GM12878 (cell line): ENCODE data around the gene VPS26A. TPM values are rescaled to one million over a fixed set of nuclear protein-coding genes. Genes with fewer than 3 reads are reported as not detected.

ENCODE experiments used
- ATAC-seq: fragments of 200-7000 bp; cut with Tn5 transposase; 3 replicates; pipeline ENCODE4 v1.9.1; 2020; ENCODE audit warnings: mild to moderate bottlenecking, moderate library complexity
- BruUV-seq: library from RNA; stranded (reverse); fragments of 400-500 nt; replicated peaks from 2 replicates; lab custom pipeline; 2021; lab: Mats Ljungman, UMichigan
- CTCF ChIA-PET: fragments of 300-600 bp; sonication (Branson Sonifier 250); formaldehyde crosslinking; extraction: SDS; loops from one replicate; lab custom pipeline; 2021; ENCODE audit warnings: inconsistent platforms; lab: Yijun Ruan, JAX
- POLR2A ChIA-PET: fragments of 350-600 bp; formaldehyde crosslinking; extraction: SDS; loops from one replicate; lab custom pipeline; 2021; ENCODE audit warnings: inconsistent platforms; lab: Charles Lee
- RAD21 ChIA-PET: fragments of 300-600 bp; sonication (Branson Sonifier 250); formaldehyde crosslinking; loops from one replicate; lab custom pipeline; 2023; ENCODE audit warnings: antibody characterized with exemption; ENCODE audit not compliant: unreplicated experiment; lab: Charles Lee
- SMC1A ChIA-PET: fragments of 300-600 bp; sonication (Branson Sonifier 250); formaldehyde crosslinking; loops from one replicate; lab custom pipeline; 2023; ENCODE audit not compliant: unreplicated experiment, uncharacterized antibody; lab: Charles Lee
- DNase-seq: peaks from one replicate; pipeline ENCODE4 v3.0.0-alpha.2; 2011; ENCODE audit warnings: low read depth, low spot score
- FAIRE-seq: peaks from 3 replicates; lab custom pipeline; 2011; peaks lifted over from hg19 to GRCh38; lab: Jason Lieb, UNC
- H2AFZ ChIP-seq: 2 replicates; pipeline ENCODE4 v1.6.0; 2011; ENCODE audit warnings: low read depth, low read length, control low read depth; ENCODE audit not compliant: control insufficient read depth
- H3K27ac ChIP-seq: 2 replicates; pipeline ENCODE4 v1.5.1; 2011; ENCODE audit warnings: control low read depth; ENCODE audit not compliant: control insufficient read depth, insufficient read depth
- H3K27me3 ChIP-seq, 2 experiments: replicated peaks in 1 of 2; 2 replicates each; pipeline versions ENCODE4 v1.6.0 to v1.6.1; 2011; ENCODE audit warnings: low read length in 1 of 2; ENCODE audit not compliant: control insufficient read depth in 2 of 2, insufficient read depth in 2 of 2
- H3K36me3 ChIP-seq, 2 experiments: 2 replicates each; pipeline ENCODE4 v1.5.1; 2011; ENCODE audit warnings: low read length in 1 of 2; ENCODE audit not compliant: control insufficient read depth in 2 of 2, insufficient read depth in 2 of 2
- H3K4me1 ChIP-seq: 2 replicates; pipeline ENCODE4 v1.6.1; 2011; ENCODE audit warnings: mild to moderate bottlenecking, low read length, moderate library complexity, mixed read lengths; ENCODE audit not compliant: control insufficient read depth, insufficient read depth
- H3K4me2 ChIP-seq: 2 replicates; pipeline ENCODE4 v1.6.0; 2011; ENCODE audit warnings: control low read depth; ENCODE audit not compliant: control insufficient read depth, insufficient read depth
- H3K4me3 ChIP-seq: fragments of 200-600 bp; sonication (generic); 2 replicates; pipeline ENCODE4 v1.5.1; 2016
- H3K79me2 ChIP-seq: 2 replicates; pipeline ENCODE4 v1.6.0; 2011; ENCODE audit warnings: low read length; ENCODE audit not compliant: control insufficient read depth, insufficient read depth
- H3K9ac ChIP-seq: 2 replicates; pipeline ENCODE4 v1.8.0; 2011; ENCODE audit warnings: low read length, control low read depth, mixed read lengths; ENCODE audit not compliant: control insufficient read depth, insufficient read depth
- H3K9me3 ChIP-seq: replicated peaks from 3 replicates; pipeline ENCODE4 v1.5.1; 2011; ENCODE audit warnings: mild to moderate bottlenecking, low read length; ENCODE audit not compliant: control insufficient read depth, insufficient read depth
- H4K20me1 ChIP-seq: 2 replicates; pipeline ENCODE4 v1.6.0; 2011; ENCODE audit not compliant: control insufficient read depth, insufficient read depth
- CBX3 ChIP-seq: fragments of 200-600 bp; sonication (generic); IDR thresholded peaks from 2 replicates; pipeline ENCODE4 v1.6.1; 2016; ENCODE audit warnings: low read depth, borderline replicate concordance
- EGR1 ChIP-seq, 2 experiments: IDR thresholded peaks; 1 replicate in 1 of 2; 2 replicates in 1 of 2; pipeline ENCODE4 v1.6.1; 2011 to 2012; ENCODE audit warnings: low read depth in 2 of 2, low read length in 2 of 2, borderline replicate concordance in 1 of 2, mild to moderate bottlenecking in 1 of 2, moderate library complexity in 1 of 2
- FOXM1 ChIP-seq: IDR thresholded peaks from 2 replicates; pipeline ENCODE4 v1.6.1; 2012; ENCODE audit warnings: low read depth, mild to moderate bottlenecking, inconsistent platforms, low read length, moderate library complexity
- HDAC2 ChIP-seq: fragments of 200-600 bp; sonication (generic); IDR thresholded peaks from 2 replicates; pipeline ENCODE4 v1.6.1; 2017
- LARP7 ChIP-seq: fragments of 450-650 bp; IDR thresholded peaks from 2 replicates; pipeline ENCODE4 v1.6.1; 2017; ENCODE audit warnings: mild to moderate bottlenecking
- PML ChIP-seq: IDR thresholded peaks from 2 replicates; pipeline ENCODE4 v1.6.1; 2012; ENCODE audit warnings: low read length, inconsistent platforms
- POLR2A ChIP-seq: IDR thresholded peaks from 2 replicates; pipeline ENCODE4 v1.6.1; 2011; ENCODE audit warnings: low read depth, mild to moderate bottlenecking, low read length
- RBBP5 ChIP-seq: fragments of 200-600 bp; sonication (generic); conservative IDR thresholded peaks from 2 replicates; pipeline ENCODE4 v1.6.1; 2016
- RELA ChIP-seq: fragments of 450-650 bp; IDR thresholded peaks from 2 replicates; pipeline ENCODE4 v1.8.0; 2014; ENCODE audit warnings: borderline replicate concordance; ENCODE audit not compliant: partially characterized antibody
- RUNX3 ChIP-seq: IDR thresholded peaks from 2 replicates; pipeline ENCODE4 v1.6.1; 2012; ENCODE audit warnings: low read length, inconsistent platforms
- STAT1 ChIP-seq: fragments of 450-650 bp; conservative IDR thresholded peaks from 2 replicates; pipeline ENCODE4 v1.6.1; 2014; ENCODE audit warnings: antibody characterized with exemption, mild to moderate bottlenecking
- TAF1 ChIP-seq: IDR thresholded peaks from 2 replicates; pipeline ENCODE4 v1.6.1; 2011; ENCODE audit warnings: mild to moderate bottlenecking, low read depth, low read length, borderline replicate concordance
- TCF3 ChIP-seq: IDR thresholded peaks from 2 replicates; pipeline ENCODE4 v1.6.1; 2012; ENCODE audit warnings: low read depth, mild to moderate bottlenecking, low read length, borderline replicate concordance; ENCODE audit not compliant: insufficient read depth
- ZBED1 ChIP-seq: IDR thresholded peaks from 2 replicates; pipeline ENCODE4 v1.6.1; 2016; ENCODE audit warnings: borderline replicate concordance
- WGBS: methylation state at CpG from one replicate; pipeline ENCODE4 v1.1.6; 2016; ENCODE audit warnings: low lambda C conversion rate; ENCODE audit not compliant: insufficient replicate concordance, insufficient coverage; ENCODE audit errors: missing lambda C conversion rate; 5-methylcytosine and 5-hydroxymethylcytosine counted together
- in situ Hi-C: fragments of 300-500 bp; cut with MboI; formaldehyde crosslinking; loops from 9 replicates; pipeline ENCODE4 v1.14.3; 2018; ENCODE audit warnings: mixed read lengths
- intact Hi-C: fragments of 100-400 bp; cut with micrococcal nuclease; formaldehyde crosslinking; loops from one replicate; pipeline ENCODE4 v1.14.2; 2022; ENCODE audit not compliant: unreplicated experiment
- polyA plus RNA-seq, 11 experiments: library from polyadenylated mRNA; depleted of rRNA in 4 of 11; unstranded in 6 of 11; stranded (reverse) in 5 of 11; fragments of >200 nt; fragmentation: Nextera tagmentation in 4 of 11; fragmentation: Illumina TruSeq in 1 of 11; extraction: Ambion mirVana in 4 of 11; extraction: Trizol in 1 of 11; gene quantifications; 1 replicate in 1 of 11; 2 replicates in 10 of 11; pipeline versions ENCODE4 v1.2.1 to v1.2.3, GENCODE V29; 2011 to 2016; ENCODE audit warnings: inconsistent platforms in 2 of 11, missing spikeins in 2 of 11, low read depth in 1 of 11
- total RNA-seq, 4 experiments: library from RNA; depleted of rRNA in 3 of 4; stranded (reverse); fragments of >200 nt in 3 of 4; fragmentation: Illumina TruSeq in 1 of 4; extraction: Trizol in 1 of 4; gene quantifications; 2 replicates each; pipeline versions ENCODE4 v1.2.1 to v1.2.3, GENCODE V29; 2013 to 2021
- TF ChIP-seq, protein P1 (sequence below): fragments of 450-650 bp; IDR thresholded peaks from 2 replicates; pipeline ENCODE4 v1.6.1; 2017; ENCODE audit warnings: low read depth, mild to moderate bottlenecking, moderate library complexity
- TF ChIP-seq, protein P2 (sequence below): IDR thresholded peaks from 2 replicates; pipeline ENCODE4 v1.6.1; 2012; ENCODE audit warnings: low read depth, low read length, improper control_type of control experiment
- TF ChIP-seq, protein P3 (sequence below): fragments of 450-650 bp; IDR thresholded peaks from 2 replicates; pipeline ENCODE4 v1.6.1; 2016; ENCODE audit warnings: mild to moderate bottlenecking
- TF ChIP-seq, protein P4 (sequence below): IDR thresholded peaks from 2 replicates; pipeline ENCODE4 v1.6.1; 2011; ENCODE audit warnings: mild to moderate bottlenecking, low read depth, low read length, moderate library complexity; ENCODE audit not compliant: insufficient replicate concordance

The VPS26A gene
- total and polyA plus RNA-seq, 10 of the 15 experiments (the other 5 are each of a cell fraction or from before 2014, with no cell fraction given) = 16.8 to 72.3 (median 26.8) TPM

DNA sequence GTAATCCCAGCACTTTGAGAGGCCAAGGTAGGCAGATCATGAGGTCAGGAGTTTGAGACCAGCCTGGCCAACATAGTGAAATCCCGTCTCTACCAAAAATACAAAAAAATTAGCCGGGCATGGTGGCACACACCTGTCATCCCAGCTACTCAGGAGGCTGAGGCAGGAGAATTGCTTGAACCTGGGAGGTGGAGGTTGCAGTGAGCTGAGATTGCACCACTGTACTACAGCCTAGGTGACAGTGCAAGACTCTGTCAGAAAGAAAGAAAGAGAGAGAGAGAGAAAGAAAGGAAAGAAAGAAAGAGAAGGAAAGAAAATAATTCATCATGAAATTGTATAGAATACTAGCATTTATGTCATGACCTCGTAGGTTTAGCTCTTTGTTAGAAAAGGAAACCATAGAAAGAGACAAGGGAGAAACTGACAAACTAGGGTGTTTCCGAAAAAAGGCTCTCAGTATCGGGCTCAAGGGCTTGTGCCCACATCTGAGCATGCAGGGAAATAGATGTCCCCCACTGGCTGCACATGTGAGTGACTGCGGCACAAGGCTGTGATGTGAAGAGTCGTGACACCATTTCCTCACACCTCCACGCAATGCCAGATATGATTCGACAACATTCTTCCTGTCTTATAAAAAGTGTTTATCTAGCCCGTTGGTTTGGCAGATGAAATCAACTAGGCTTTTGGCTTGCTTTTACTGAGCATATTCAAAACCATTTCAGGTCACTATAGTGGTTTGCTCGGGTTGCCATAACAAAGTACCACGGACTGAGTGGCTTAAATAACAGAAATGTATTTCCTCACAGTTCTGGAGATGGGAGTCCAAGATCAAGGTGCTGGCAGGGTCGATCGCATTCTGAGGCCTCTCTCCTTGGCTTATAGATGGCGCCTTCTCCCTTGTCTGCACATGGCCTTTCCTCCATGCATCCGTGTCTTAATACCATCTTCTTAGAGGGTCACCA lies 34.1 kb upstream of the VPS26A start:
- ATAC-seq = peak; percentile 48
- SMC1A ChIA-PET = interaction anchor here (1.2 to 16.6 kb wide), 5 partner anchors 25 to 133 kb away, joined by 3 to 355 read pairs (median 99); no protein-coding TSS in a partner anchor
- Histone ChIP-seq H3K9ac (peak overlapping the region; percentile 96), H3K4me2 (peak overlapping the region; percentile 90), H3K27me3 (no peaks in the 10 kb centered on the region), H4K20me1 (0 out of 2 replicates have a peak, but pooled peaks cover 2% of the 10 kb centered on the region), H3K27ac (peak overlapping the region; percentile 97), H3K9me3 (no peaks in the 10 kb centered on the region), H3K4me3 (peak overlapping the region; percentile 73), H2AFZ (no peak overlapping the region), H3K36me3 (0 out of 4 replicates have a peak, but pooled peaks cover 0 to 4% of the 10 kb centered on the region in 2 experiments), H3K4me1 (peaks cover 18% of the 10 kb centered on the region), H3K79me2 (peaks cover 72% of the 10 kb centered on the region)
- intact Hi-C loops = loop anchor here (1.0 kb wide), 1 partner anchor 39 kb away; no protein-coding TSS in a partner anchor
- RAD21 ChIA-PET = interaction anchor here (2.3 to 18.9 kb wide), 3 partner anchors 35 to 82 kb away, joined by 5 to 544 read pairs (median 252); no protein-coding TSS in a partner anchor
- WGBS = 4% methylated on average over 16 of the region's 16 CpGs
- POLR2A ChIA-PET = interaction anchor here (0.5 to 13.2 kb wide), 7 partner anchors 21 to 84 kb away, joined by 3 to 312 read pairs (median 7); no protein-coding TSS in a partner anchor
- no TSS peak for BruUV-seq
- no peak for FAIRE-seq
- CTCF ChIA-PET = interaction anchor here (0.8 to 11.1 kb wide), 6 partner anchors 25 to 82 kb away, joined by 3 to 272 read pairs (median 40); no protein-coding TSS in a partner anchor
- peak; percentile 65 for DNase-seq
- in situ Hi-C loops = loop anchor here (10.0 kb wide), 1 partner anchor 85 kb away; no protein-coding TSS in a partner anchor
- TF ChIP-seq FOXM1 (no peak), HDAC2 (no peak), RUNX3 (peak; percentile 43; the same call in 1 of the 2 replicates), TCF3 (no peak), RBBP5 (no peak), TAF1 (no peak), ZBED1 (peak; percentile 76), PML (0 out of 2 replicates have a peak, but pooled peaks have one; percentile 24), RELA (no peak), EGR1 (IDR thresholded peaks at IDR 0.05; ENCODE audit: borderline replicate concordance in 1 of 2, low read depth in 2 of 2, low read length in 2 of 2) (no peak), CBX3 (no peak), STAT1 (no peak), LARP7 (peak; percentile 36; the same call in 1 of the 2 replicates), POLR2A (peak; percentile 58)
- TF ChIP-seq, protein P1, sequence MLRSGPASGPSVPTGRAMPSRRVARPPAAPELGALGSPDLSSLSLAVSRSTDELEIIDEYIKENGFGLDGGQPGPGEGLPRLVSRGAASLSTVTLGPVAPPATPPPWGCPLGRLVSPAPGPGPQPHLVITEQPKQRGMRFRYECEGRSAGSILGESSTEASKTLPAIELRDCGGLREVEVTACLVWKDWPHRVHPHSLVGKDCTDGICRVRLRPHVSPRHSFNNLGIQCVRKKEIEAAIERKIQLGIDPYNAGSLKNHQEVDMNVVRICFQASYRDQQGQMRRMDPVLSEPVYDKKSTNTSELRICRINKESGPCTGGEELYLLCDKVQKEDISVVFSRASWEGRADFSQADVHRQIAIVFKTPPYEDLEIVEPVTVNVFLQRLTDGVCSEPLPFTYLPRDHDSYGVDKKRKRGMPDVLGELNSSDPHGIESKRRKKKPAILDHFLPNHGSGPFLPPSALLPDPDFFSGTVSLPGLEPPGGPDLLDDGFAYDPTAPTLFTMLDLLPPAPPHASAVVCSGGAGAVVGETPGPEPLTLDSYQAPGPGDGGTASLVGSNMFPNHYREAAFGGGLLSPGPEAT = no peak
- TF ChIP-seq, protein P2, sequence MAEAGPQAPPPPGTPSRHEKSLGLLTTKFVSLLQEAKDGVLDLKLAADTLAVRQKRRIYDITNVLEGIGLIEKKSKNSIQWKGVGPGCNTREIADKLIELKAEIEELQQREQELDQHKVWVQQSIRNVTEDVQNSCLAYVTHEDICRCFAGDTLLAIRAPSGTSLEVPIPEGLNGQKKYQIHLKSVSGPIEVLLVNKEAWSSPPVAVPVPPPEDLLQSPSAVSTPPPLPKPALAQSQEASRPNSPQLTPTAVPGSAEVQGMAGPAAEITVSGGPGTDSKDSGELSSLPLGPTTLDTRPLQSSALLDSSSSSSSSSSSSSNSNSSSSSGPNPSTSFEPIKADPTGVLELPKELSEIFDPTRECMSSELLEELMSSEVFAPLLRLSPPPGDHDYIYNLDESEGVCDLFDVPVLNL = no peak
- TF ChIP-seq, protein P3, sequence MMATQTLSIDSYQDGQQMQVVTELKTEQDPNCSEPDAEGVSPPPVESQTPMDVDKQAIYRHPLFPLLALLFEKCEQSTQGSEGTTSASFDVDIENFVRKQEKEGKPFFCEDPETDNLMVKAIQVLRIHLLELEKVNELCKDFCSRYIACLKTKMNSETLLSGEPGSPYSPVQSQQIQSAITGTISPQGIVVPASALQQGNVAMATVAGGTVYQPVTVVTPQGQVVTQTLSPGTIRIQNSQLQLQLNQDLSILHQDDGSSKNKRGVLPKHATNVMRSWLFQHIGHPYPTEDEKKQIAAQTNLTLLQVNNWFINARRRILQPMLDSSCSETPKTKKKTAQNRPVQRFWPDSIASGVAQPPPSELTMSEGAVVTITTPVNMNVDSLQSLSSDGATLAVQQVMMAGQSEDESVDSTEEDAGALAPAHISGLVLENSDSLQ = peak; percentile 92
- TF ChIP-seq, protein P4, sequence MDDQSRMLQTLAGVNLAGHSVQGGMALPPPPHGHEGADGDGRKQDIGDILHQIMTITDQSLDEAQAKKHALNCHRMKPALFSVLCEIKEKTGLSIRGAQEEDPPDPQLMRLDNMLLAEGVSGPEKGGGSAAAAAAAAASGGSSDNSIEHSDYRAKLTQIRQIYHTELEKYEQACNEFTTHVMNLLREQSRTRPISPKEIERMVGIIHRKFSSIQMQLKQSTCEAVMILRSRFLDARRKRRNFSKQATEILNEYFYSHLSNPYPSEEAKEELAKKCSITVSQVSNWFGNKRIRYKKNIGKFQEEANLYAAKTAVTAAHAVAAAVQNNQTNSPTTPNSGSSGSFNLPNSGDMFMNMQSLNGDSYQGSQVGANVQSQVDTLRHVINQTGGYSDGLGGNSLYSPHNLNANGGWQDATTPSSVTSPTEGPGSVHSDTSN = peak; percentile 77
